Calu3 (cell line): ENCODE results near the gene FRMPD4. TPM values are rescaled to one million over a fixed set of nuclear protein-coding genes. Genes with fewer than 3 reads are reported as not detected.

Experiments
- BruUV-seq: library from RNA; stranded (reverse); fragments of 400-500 nt; replicated peaks from 2 replicates; lab custom pipeline; 2021; lab: Mats Ljungman, UMichigan
- CTCF ChIA-PET: fragments of 300-600 bp; sonication (Branson Sonifier 250); formaldehyde crosslinking; loops from one replicate; lab custom pipeline; 2022; ENCODE audit warnings: antibody characterized with exemption; lab: Charles Lee
- DNase-seq: peaks from one replicate; pipeline ENCODE4 v3.0.0; 2022
- H3K27ac Mint-ChIP-seq: one replicate; pipeline ENCODE4 v1.8.0; 2022; ENCODE audit warnings: mixed read lengths; ENCODE audit not compliant: unreplicated experiment
- H3K27me3 Mint-ChIP-seq: one replicate; pipeline ENCODE4 v1.8.0; 2022; ENCODE audit warnings: mixed read lengths; ENCODE audit not compliant: unreplicated experiment
- H3K36me3 Mint-ChIP-seq: one replicate; pipeline ENCODE4 v1.8.0; 2022; ENCODE audit warnings: mild to moderate bottlenecking, moderate library complexity, mixed read lengths; ENCODE audit not compliant: insufficient read depth, unreplicated experiment
- H3K4me1 Mint-ChIP-seq: one replicate; pipeline ENCODE4 v1.8.0; 2022; ENCODE audit warnings: mild to moderate bottlenecking, low read depth, mixed read lengths; ENCODE audit not compliant: unreplicated experiment
- H3K4me3 Mint-ChIP-seq: one replicate; pipeline ENCODE4 v1.8.0; 2022; ENCODE audit warnings: mild to moderate bottlenecking, low read depth, moderate library complexity, mixed read lengths; ENCODE audit not compliant: unreplicated experiment
- H3K9me3 Mint-ChIP-seq: one replicate; pipeline ENCODE4 v1.8.0; 2022; ENCODE audit warnings: low read depth, mixed read lengths; ENCODE audit not compliant: unreplicated experiment
- intact Hi-C: fragments of 100-400 bp; cut with micrococcal nuclease; formaldehyde crosslinking; loops from one replicate; pipeline ENCODE4 v1.10.0; 2022; ENCODE audit not compliant: unreplicated experiment
- total RNA-seq: library from RNA; stranded (reverse); gene quantifications from 2 replicates; pipeline ENCODE4 v1.2.3, GENCODE V29; 2022
- TF ChIP-seq, protein P1 (sequence below): fragments of 200-600 bp; IDR thresholded peaks from one replicate; pipeline ENCODE4 v1.8.0; 2022; ENCODE audit warnings: antibody characterized with exemption; ENCODE audit not compliant: unreplicated experiment

FRMPD4 gene
- total RNA-seq, 1 experiment from 2014 or later, result not detected

DNA sequence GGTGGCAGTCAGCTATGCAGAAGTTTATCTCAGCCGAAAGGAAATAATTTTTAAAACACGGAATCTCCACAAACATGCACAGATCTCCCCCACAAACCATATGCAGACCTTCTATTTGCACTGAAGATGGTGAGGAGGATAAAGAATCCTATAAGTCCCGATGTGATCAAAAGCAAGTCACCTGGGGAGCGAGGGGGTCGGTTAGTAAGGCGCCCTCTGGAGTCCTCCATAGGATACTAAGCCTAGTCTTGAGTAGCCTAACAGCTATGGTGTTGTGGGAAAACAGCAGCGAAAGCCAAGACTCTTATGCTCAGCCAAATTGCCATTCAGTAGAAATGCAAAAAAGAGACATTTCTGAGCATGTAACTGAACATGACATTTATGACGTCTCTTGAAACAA is 210.9 kb downstream of the FRMPD4 start:
- H3K4me3 Mint-ChIP-seq, result no peak overlapping the region
- intact Hi-C loops, result no loop called here
- no peaks in the 10 kb centered on the region for H3K36me3 Mint-ChIP-seq
- no peak for DNase-seq
- TF ChIP-seq, protein P1, sequence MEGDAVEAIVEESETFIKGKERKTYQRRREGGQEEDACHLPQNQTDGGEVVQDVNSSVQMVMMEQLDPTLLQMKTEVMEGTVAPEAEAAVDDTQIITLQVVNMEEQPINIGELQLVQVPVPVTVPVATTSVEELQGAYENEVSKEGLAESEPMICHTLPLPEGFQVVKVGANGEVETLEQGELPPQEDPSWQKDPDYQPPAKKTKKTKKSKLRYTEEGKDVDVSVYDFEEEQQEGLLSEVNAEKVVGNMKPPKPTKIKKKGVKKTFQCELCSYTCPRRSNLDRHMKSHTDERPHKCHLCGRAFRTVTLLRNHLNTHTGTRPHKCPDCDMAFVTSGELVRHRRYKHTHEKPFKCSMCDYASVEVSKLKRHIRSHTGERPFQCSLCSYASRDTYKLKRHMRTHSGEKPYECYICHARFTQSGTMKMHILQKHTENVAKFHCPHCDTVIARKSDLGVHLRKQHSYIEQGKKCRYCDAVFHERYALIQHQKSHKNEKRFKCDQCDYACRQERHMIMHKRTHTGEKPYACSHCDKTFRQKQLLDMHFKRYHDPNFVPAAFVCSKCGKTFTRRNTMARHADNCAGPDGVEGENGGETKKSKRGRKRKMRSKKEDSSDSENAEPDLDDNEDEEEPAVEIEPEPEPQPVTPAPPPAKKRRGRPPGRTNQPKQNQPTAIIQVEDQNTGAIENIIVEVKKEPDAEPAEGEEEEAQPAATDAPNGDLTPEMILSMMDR, result no peak
- no peak overlapping the region for H3K27ac Mint-ChIP-seq
- CTCF ChIA-PET, result no interaction called here
- no TSS peak for BruUV-seq
- no peaks in the 10 kb centered on the region for H3K4me1 Mint-ChIP-seq
- no peaks in the 10 kb centered on the region for H3K9me3 Mint-ChIP-seq
- peaks cover 27% of the 10 kb centered on the region for H3K27me3 Mint-ChIP-seq

DNA sequence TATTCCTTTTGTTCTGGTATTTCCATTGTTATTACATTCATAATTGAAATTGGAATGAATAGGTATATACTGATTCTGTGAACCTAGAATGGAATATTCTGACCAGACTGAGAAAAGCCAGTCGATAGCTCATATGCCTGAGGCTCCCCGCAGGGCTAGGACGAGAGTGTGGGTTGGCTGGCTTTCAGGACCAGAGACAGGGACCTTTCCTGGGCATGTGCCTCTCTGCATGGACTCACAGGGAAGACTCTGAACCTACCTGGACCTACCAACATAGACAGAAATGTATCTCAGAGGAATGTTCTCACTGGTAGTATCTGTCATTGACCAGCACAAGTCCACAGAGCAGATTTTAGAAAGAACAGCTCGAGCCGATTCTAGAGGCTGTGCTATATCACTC is 214.6 kb downstream of the FRMPD4 start:
- DNase-seq, result no peak
- no TSS peak for BruUV-seq
- no peaks in the 10 kb centered on the region for H3K4me1 Mint-ChIP-seq

DNA sequence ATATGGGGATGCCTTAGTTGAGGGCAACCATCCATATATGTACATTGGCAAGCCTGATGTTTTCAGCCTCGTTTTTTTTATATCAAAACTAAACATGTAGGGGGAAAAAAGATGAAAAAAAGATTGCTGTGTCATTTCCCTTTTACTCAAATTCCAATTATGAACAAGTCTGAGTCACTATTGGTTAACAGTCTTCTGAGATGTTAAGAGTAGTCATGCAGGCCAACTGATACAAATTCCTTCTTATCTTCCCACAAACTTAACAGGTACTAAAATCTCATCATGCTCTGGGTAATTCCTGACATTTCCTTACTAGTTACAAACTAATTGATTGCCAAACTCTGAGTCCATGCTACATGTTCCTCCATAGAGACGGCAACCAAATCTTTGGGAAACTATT is 222.1 kb downstream of the FRMPD4 start:
- no TSS peak for BruUV-seq
- Mint-ChIP-seq H3K4me1 (no peaks in the 10 kb centered on the region), H3K36me3 (no peaks in the 10 kb centered on the region), H3K9me3 (no peaks in the 10 kb centered on the region), H3K4me3 (no peak overlapping the region), H3K27ac (no peak overlapping the region), H3K27me3 (no peaks in the 10 kb centered on the region)
- DNase-seq, result no peak
- CTCF ChIA-PET, result no interaction called here
- TF ChIP-seq, protein P1, result no peak
- intact Hi-C loops, result no loop called here

More for the DNA sequence above, 214.6 kb downstream of the FRMPD4 start:
- TF ChIP-seq, protein P1, result no peak
- CTCF ChIA-PET, result no interaction called here
- no peaks in the 10 kb centered on the region for H3K36me3 Mint-ChIP-seq
- H3K27ac Mint-ChIP-seq, result no peak overlapping the region
- intact Hi-C loops, result no loop called here
- H3K9me3 Mint-ChIP-seq, result no peaks in the 10 kb centered on the region
- H3K27me3 Mint-ChIP-seq, result peaks cover 13% of the 10 kb centered on the region
- no peak overlapping the region for H3K4me3 Mint-ChIP-seq

DNA sequence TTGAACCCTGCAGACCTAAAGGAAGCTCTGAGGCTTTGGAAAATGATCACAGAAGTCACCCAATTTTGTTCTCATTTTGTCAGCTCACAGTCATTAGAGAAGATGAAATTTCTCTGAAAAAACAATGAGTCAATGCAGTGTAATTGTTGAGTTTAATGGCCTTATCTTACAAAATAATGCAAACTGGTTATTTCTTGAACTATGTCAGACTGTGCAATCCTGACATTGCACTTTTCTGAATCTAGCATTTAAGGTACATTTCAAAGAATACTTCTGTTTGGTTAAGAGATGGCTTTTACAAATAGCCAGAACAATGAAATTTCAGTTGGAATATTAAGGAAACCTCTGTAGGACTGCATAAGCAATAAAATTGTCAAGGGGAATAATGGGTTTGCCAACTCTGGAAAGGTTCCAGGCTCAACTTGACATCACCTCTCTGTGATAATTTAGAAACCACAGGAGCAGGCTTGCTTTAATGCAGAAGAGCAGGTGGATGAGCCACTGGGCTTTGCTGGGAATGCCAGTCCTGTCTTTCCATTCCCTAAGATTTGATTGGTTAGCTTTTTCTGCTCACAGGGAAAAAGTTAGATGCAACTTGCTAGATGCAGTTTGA is 222.8 kb downstream of the FRMPD4 start:
- Mint-ChIP-seq H3K4me1 (no peaks in the 10 kb centered on the region), H3K4me3 (no peak overlapping the region), H3K9me3 (no peaks in the 10 kb centered on the region), H3K36me3 (no peaks in the 10 kb centered on the region), H3K27me3 (no peaks in the 10 kb centered on the region), H3K27ac (no peak overlapping the region)
- no peak for DNase-seq
- TF ChIP-seq, protein P1, result no peak
- intact Hi-C loops, result no loop called here
- no TSS peak for BruUV-seq
- CTCF ChIA-PET, result no interaction called here
